ENCODE data around the gene WDR93.
A peak's percentile ranks its signal among the peaks of the same experiment; 100 is the strongest.

Gene WDR93

GRCh38 chr15:89662893-89663626 lies 27.6 kb upstream of the WDR93 start:
- DNase-seq (ENCODE audit: low read depth) = peak; percentile 94
- H3K4me3 ChIP-seq (ENCODE audit: control insufficient read depth, low read depth, low read length) = peak overlapping the region; percentile 47
- TF ChIP-seq CTCF (conservative IDR thresholded peaks at IDR 0.05; ENCODE audit: control insufficient read depth, insufficient read depth, low read depth, low read length) = no peak

- H3K4me3 ChIP-seq (ENCODE audit: control insufficient read depth, low read depth, low read length) = peak overlapping the region; percentile 29
- DNase-seq (ENCODE audit: low read depth) = no peak
- TF ChIP-seq CTCF (conservative IDR thresholded peaks at IDR 0.05; ENCODE audit: control insufficient read depth, insufficient read depth, low read depth, low read length) = no peak
Observed at GRCh38 chr15:89664441-89665350, 25.9 kb upstream of the WDR93 start.

GRCh38 chr15:89665449-89666181 lies 25.0 kb upstream of the WDR93 start:
- H3K4me3 ChIP-seq (ENCODE audit: control insufficient read depth, low read depth, low read length) = peak overlapping the region; percentile 29
- no peak for TF ChIP-seq CTCF (conservative IDR thresholded peaks at IDR 0.05; ENCODE audit: control insufficient read depth, insufficient read depth, low read depth, low read length)
- peak; percentile 57 for DNase-seq (ENCODE audit: low read depth)

GRCh38 chr15:89666184-89666857 lies 24.3 kb upstream of the WDR93 start:
- H3K4me3 ChIP-seq (ENCODE audit: control insufficient read depth, low read depth, low read length) = peak overlapping the region; percentile 8
- TF ChIP-seq CTCF (conservative IDR thresholded peaks at IDR 0.05; ENCODE audit: control insufficient read depth, insufficient read depth, low read depth, low read length) = no peak
- no peak for DNase-seq (ENCODE audit: low read depth)

- H3K4me3 ChIP-seq (ENCODE audit: control insufficient read depth, low read depth, low read length) = no peak overlapping the region
- DNase-seq (ENCODE audit: low read depth) = no peak
- TF ChIP-seq CTCF (conservative IDR thresholded peaks at IDR 0.05; ENCODE audit: control insufficient read depth, insufficient read depth, low read depth, low read length) = no peak
Observed at GRCh38 chr15:89666858-89667705, 23.5 kb upstream of the WDR93 start.
